Esophagus muscularis mucosa (tissue), 4 donors: ENCODE results near the gene CYB5R3. TPM values are rescaled to one million over a fixed set of nuclear protein-coding genes. Genes with fewer than 3 reads are reported as not detected.
"Not testable (repeated sequence)": the region's sequence is repeated elsewhere in the genome, so short reads cannot be mapped to it uniquely, and the experiment has no call there.

Experiments used
- DNase-seq: peaks from one replicate; pipeline ENCODE4 v3.0.0-alpha.2; 2017; ENCODE audit errors: extremely low spot score
- H3K27ac ChIP-seq, 4 donors: fragments of 200-600 bp; sonication (generic); replicated peaks in 1 of 4; 1 replicate in 3 of 4; 2 replicates in 1 of 4; pipeline ENCODE4 v1.5.1; 2016 to 2019; ENCODE audit warnings: mild to moderate bottlenecking in 1 of 4
- H3K27me3 ChIP-seq, 4 donors: fragments of 200-600 bp; sonication (generic); one replicate each; pipeline versions ENCODE4 v1.5.1 to v1.6.0; 2016 to 2019
- H3K36me3 ChIP-seq, 4 donors: fragments of 200-600 bp; sonication (generic); one replicate each; pipeline ENCODE4 v1.5.1; 2016 to 2019
- H3K4me1 ChIP-seq, 4 donors: fragments of 200-600 bp; sonication (generic); one replicate each; pipeline ENCODE4 v1.5.1; 2016 to 2019
- H3K4me3 ChIP-seq, 4 donors: fragments of 200-600 bp; sonication (generic); 1 replicate in 2 of 4; 2 replicates in 2 of 4; pipeline ENCODE4 v1.5.1; 2016 to 2019; ENCODE audit warnings: mild to moderate bottlenecking in 4 of 4, moderate library complexity in 1 of 4
- H3K9me3 ChIP-seq, 4 donors: fragments of 200-600 bp; sonication (generic); 1 replicate in 3 of 4; 2 replicates in 1 of 4; pipeline ENCODE4 v1.5.1; 2016 to 2019
- CTCF ChIP-seq, 3 experiments: fragments of 200-600 bp in 2 of 3; fragments of 450-650 bp in 1 of 3; sonication (generic) in 2 of 3; IDR thresholded peaks; one replicate each; pipeline ENCODE4 v1.5.1; 2017 to 2019; ENCODE audit warnings: antibody characterized with exemption in 3 of 3, mild to moderate bottlenecking in 2 of 3, moderate library complexity in 1 of 3
- EP300 ChIP-seq: sonication (generic); formaldehyde crosslinking; IDR thresholded peaks from one replicate; pipeline ENCODE4 v1.6.1; 2017; ENCODE audit warnings: antibody characterized with exemption
- POLR2A ChIP-seq: fragments of 450-650 bp; IDR thresholded peaks from one replicate; pipeline ENCODE4 v1.6.1; 2017; ENCODE audit warnings: antibody characterized with exemption, moderate library complexity, mild to moderate bottlenecking, low read depth
- POLR2AphosphoS5 ChIP-seq, 2 donors: sonication (generic); formaldehyde crosslinking; IDR thresholded peaks; one replicate each; pipeline ENCODE4 v1.6.1; 2017; ENCODE audit warnings: antibody characterized with exemption in 2 of 2
- WGBS: methylation state at CpG from one replicate; pipeline ENCODE4 v1.1.5; 2018; 5-methylcytosine and 5-hydroxymethylcytosine counted together
- intact Hi-C: fragments of 100-400 bp; cut with DNase I; formaldehyde crosslinking; loops from one replicate; pipeline ENCODE4 v1.15.1; 2023
- total RNA-seq, 4 donors: library from RNA; depleted of rRNA; stranded (reverse); fragments of >200 nt; gene quantifications; one replicate each; pipeline versions ENCODE4 v1.1.0 to v1.2.1, GENCODE V29; 2016

The CYB5R3 gene
- total RNA-seq, 4 donors from 2014 or later = 154 to 287 (median 221) TPM

- Histone ChIP-seq H3K9me3 (no peaks in the 10 kb centered on the region), H3K27ac (peak overlapping the region; percentile 95 to 98 (median 96)), H3K4me3 (no peak overlapping the region), H3K36me3 (peaks cover 6 to 30% (median 24%) of the 10 kb centered on the region in 4 donors), H3K27me3 (no peaks in the 10 kb centered on the region), H3K4me1 (peaks cover 28 to 68% (median 63%) of the 10 kb centered on the region in 4 donors)
- TF ChIP-seq POLR2A = no peak
- TF ChIP-seq EP300 = no peak
- TF ChIP-seq POLR2AphosphoS5 (IDR thresholded peaks at IDR 0.05) = peak in 1 of 2 donors; percentile 32
- DNase-seq = no peak
- intact Hi-C loops = loop anchor here (2.0 kb wide), 1 partner anchor 65 kb away; no protein-coding TSS in a partner anchor
- 54% methylated on average over 20 of the region's 20 CpGs for WGBS
These were observed 31.8 kb downstream of the CYB5R3 start for GRCh38 chr22:42617155-42617983.

GRCh38 chr22:42615860-42616175, 33.4 kb downstream of the CYB5R3 start:
- Histone ChIP-seq H3K4me1 (peaks cover 37 to 68% (median 63%) of the 10 kb centered on the region in 4 donors), H3K4me3 (peak overlapping the region; percentile 74 to 95 (median 83)), H3K36me3 (peaks cover 6 to 30% (median 28%) of the 10 kb centered on the region in 4 donors), H3K27ac (peak overlapping the region; percentile 95 to 98 (median 96))
- WGBS = 29% methylated on average over 13 of the region's 13 CpGs
- H3K9me3 ChIP-seq, H3K27me3 ChIP-seq, DNase-seq: not testable (repeated sequence)
- intact Hi-C loops = loop anchor here (2.0 kb wide), 1 partner anchor 67 kb away; no protein-coding TSS in a partner anchor

- H3K4me3 ChIP-seq = peak overlapping the region; percentile 74 to 95 (median 83)
- H3K27me3 ChIP-seq = no peaks in the 10 kb centered on the region
- no peak for TF ChIP-seq EP300
- peak in 1 of 3 experiments; percentile 15 for TF ChIP-seq CTCF (IDR thresholded peaks at IDR 0.05)
- TF ChIP-seq POLR2A = peak; percentile 100
- TF ChIP-seq POLR2AphosphoS5 (IDR thresholded peaks at IDR 0.05) = peak; percentile 1 to 100
- no peaks in the 10 kb centered on the region for H3K9me3 ChIP-seq
- peak overlapping the region; percentile 95 to 98 (median 96) for H3K27ac ChIP-seq
- peaks cover 6 to 28% (median 24%) of the 10 kb centered on the region in 4 donors for H3K36me3 ChIP-seq
- WGBS = 0% methylated on average over 35 of the region's 35 CpGs
- intact Hi-C loops = no loop called here
- peak; percentile 98 for DNase-seq
- peaks cover 42 to 68% (median 64%) of the 10 kb centered on the region in 4 donors for H3K4me1 ChIP-seq
These were observed 33.9 kb downstream of the CYB5R3 start for GRCh38 chr22:42615092-42615859.

- Histone ChIP-seq H3K36me3 (peaks cover 6 to 20% (median 16%) of the 10 kb centered on the region in 4 donors), H3K27ac (peak within 1 kb of the TSS; percentile 95 to 98 (median 96)), H3K4me3 (peak within 1 kb of the TSS; percentile 74 to 95 (median 83)), H3K9me3 (no peaks in the 10 kb centered on the region), H3K4me1 (peaks cover 49 to 75% (median 71%) of the 10 kb centered on the region in 4 donors), H3K27me3 (no peaks in the 10 kb centered on the region)
- intact Hi-C loops = no loop called here
- DNase-seq = peak; percentile 99
- TF ChIP-seq POLR2A (peak; percentile 25), EP300 (no peak), POLR2AphosphoS5 (IDR thresholded peaks at IDR 0.05) (peak in 1 of 2 donors; percentile 95), CTCF (IDR thresholded peaks at IDR 0.05) (peak; percentile 7 to 54 (median 32))
- 0% methylated on average over 36 of the region's 85 CpGs for WGBS
These were observed 34.7 kb downstream of the CYB5R3 start, which contains the start of gene POLDIP3 for GRCh38 chr22:42614312-42615091. POLDIP3 (minus strand) TSS chr22:42614883; CDS start chr22:42614857, 26 bp downstream.

GRCh38 chr22:42613872-42614301, 35.3 kb downstream of the CYB5R3 start:
- DNase-seq = no peak

More at GRCh38 chr22:42613872-42614301, 35.3 kb downstream of the CYB5R3 start:
- intact Hi-C loops = no loop called here
- WGBS = 2% methylated on average over 10 of the region's 10 CpGs
- H3K4me3 ChIP-seq = peak overlapping the region; percentile 74 to 95 (median 83)
- H3K27ac ChIP-seq = peak overlapping the region; percentile 95 to 98 (median 96)
- H3K36me3 ChIP-seq = peaks cover under 1 to 17% (median 12%) of the 10 kb centered on the region in 4 donors
- H3K27me3 ChIP-seq = no peaks in the 10 kb centered on the region
- H3K9me3 ChIP-seq = no peaks in the 10 kb centered on the region
- TF ChIP-seq CTCF (IDR thresholded peaks at IDR 0.05) = no peak
- TF ChIP-seq POLR2AphosphoS5 (IDR thresholded peaks at IDR 0.05) = no peak
- TF ChIP-seq POLR2A = no peak
- no peak for TF ChIP-seq EP300
- peaks cover 56 to 82% (median 77%) of the 10 kb centered on the region in 4 donors for H3K4me1 ChIP-seq
